Mesodermal cell (in vitro differentiated cells): ENCODE data around the gene NCKAP5.

Experiments used
- H3K27ac ChIP-seq: 2 replicates; pipeline ENCODE4 v1.7.0; 2013; ENCODE audit warnings: mild to moderate bottlenecking, low read depth, low read length, moderate library complexity; ENCODE audit not compliant: severe bottlenecking
- H3K36me3 ChIP-seq: 2 replicates; pipeline ENCODE4 v1.7.1; 2013; ENCODE audit warnings: mild to moderate bottlenecking, low read length, moderate library complexity; ENCODE audit not compliant: control insufficient read depth, insufficient read depth
- H3K4me1 ChIP-seq: one replicate; pipeline ENCODE4 v1.7.1; 2013; ENCODE audit warnings: mild to moderate bottlenecking, low read length; ENCODE audit not compliant: insufficient read depth, control insufficient read depth, poor library complexity, severe bottlenecking
- H3K4me3 ChIP-seq: 2 replicates; pipeline ENCODE4 v1.7.0; 2013; ENCODE audit warnings: low read length, control low read depth, mild to moderate bottlenecking; ENCODE audit not compliant: insufficient read depth, poor library complexity, severe bottlenecking; ENCODE audit errors: extremely low read depth
- H3K9me3 ChIP-seq: 2 replicates; pipeline ENCODE4 v1.7.1; 2013; ENCODE audit warnings: mild to moderate bottlenecking, low read length, moderate library complexity; ENCODE audit not compliant: control insufficient read depth
- WGBS, 2 experiments: methylation state at CpG; one replicate each; pipeline ENCODE4 v1.1.5; 2013; ENCODE audit warnings: missing lambda C conversion rate in 2 of 2; ENCODE audit not compliant: insufficient coverage in 2 of 2; 5-methylcytosine and 5-hydroxymethylcytosine counted together

Gene NCKAP5

DNA sequence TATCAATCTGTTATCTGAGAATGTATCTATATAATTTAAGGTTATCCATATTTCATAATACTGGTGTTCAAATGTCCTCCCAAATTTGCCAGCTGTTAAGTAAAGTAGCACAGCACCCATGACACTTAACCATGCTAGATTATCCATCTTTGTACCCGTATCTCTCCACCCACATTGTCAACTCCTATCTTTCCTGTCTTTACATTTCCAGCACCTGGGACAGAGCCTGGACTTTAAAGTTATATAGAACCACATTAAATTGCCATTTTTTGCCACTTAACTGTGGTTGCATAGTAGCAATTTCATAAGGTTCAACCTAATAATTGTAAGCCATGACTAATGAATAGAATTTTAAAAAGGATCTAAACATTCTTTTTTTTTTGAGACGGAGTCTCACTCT lies 226.7 kb downstream of the NCKAP5 start:
- no peak overlapping the region for H3K27ac ChIP-seq
- 89 to 100% methylated on average over 1 to 2 of the region's 2 CpGs for WGBS, 2 experiments
- H3K4me3 ChIP-seq, result no peak overlapping the region
- H3K4me1 ChIP-seq, result no peaks in the 10 kb centered on the region
- H3K36me3 ChIP-seq, result no peaks in the 10 kb centered on the region
- no peaks in the 10 kb centered on the region for H3K9me3 ChIP-seq

DNA sequence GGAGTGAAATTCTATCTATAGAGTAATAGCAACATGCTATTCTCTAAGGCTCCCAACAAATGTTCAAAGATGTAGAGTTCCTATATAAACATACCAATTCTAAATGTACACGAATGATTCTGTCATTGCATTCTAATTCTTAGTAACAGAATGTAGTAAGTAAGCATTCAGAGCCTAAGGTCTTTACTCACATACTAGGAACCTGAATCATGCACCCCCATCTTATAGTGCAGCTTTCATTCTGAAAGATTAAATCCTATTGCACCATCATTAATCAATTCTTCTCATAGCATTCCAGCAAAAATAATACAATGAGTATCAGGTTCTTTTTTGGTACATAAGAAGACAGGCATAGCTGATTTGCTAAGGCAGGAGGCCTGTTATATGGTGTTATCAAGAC lies 230.0 kb downstream of the NCKAP5 start:
- Histone ChIP-seq H3K4me3 (no peak overlapping the region), H3K36me3 (no peaks in the 10 kb centered on the region), H3K4me1 (peaks cover 1% of the 10 kb centered on the region), H3K27ac (no peak overlapping the region), H3K9me3 (no peaks in the 10 kb centered on the region)
- WGBS, 2 experiments, result no CpG with 5 or more reads among the region's 1 CpG

- Histone ChIP-seq H3K36me3 (no peaks in the 10 kb centered on the region), H3K4me3 (no peak overlapping the region)
- 20 to 60% methylated on average over 1 of the region's 3 CpGs for WGBS, 2 experiments
These were observed 233.3 kb downstream of the NCKAP5 start for GRCh38 chr2:133334923-133335322.

GRCh38 chr2:133333181-133333580 lies 235.1 kb downstream of the NCKAP5 start:
- peaks cover 4% of the 10 kb centered on the region for H3K4me1 ChIP-seq
- no peaks in the 10 kb centered on the region for H3K36me3 ChIP-seq
- H3K27ac ChIP-seq, result no peak overlapping the region
- no peaks in the 10 kb centered on the region for H3K9me3 ChIP-seq
- no peak overlapping the region for H3K4me3 ChIP-seq
- 42 to 82% methylated on average over 2 to 4 of the region's 6 CpGs for WGBS, 2 experiments

More at GRCh38 chr2:133334923-133335322, 233.3 kb downstream of the NCKAP5 start:
- H3K9me3 ChIP-seq, result no peaks in the 10 kb centered on the region
- H3K4me1 ChIP-seq, result peaks cover 4% of the 10 kb centered on the region
- no peak overlapping the region for H3K27ac ChIP-seq

- H3K4me3 ChIP-seq, result no peak overlapping the region
- H3K36me3 ChIP-seq, result no peaks in the 10 kb centered on the region
- no peaks in the 10 kb centered on the region for H3K9me3 ChIP-seq
- H3K27ac ChIP-seq, result no peak overlapping the region
- WGBS, 2 experiments, result 94 to 95% methylated on average over 6 of the region's 6 CpGs
- H3K4me1 ChIP-seq, result peaks cover 10% of the 10 kb centered on the region
These were observed 236.8 kb downstream of the NCKAP5 start for GRCh38 chr2:133331436-133331835.

DNA sequence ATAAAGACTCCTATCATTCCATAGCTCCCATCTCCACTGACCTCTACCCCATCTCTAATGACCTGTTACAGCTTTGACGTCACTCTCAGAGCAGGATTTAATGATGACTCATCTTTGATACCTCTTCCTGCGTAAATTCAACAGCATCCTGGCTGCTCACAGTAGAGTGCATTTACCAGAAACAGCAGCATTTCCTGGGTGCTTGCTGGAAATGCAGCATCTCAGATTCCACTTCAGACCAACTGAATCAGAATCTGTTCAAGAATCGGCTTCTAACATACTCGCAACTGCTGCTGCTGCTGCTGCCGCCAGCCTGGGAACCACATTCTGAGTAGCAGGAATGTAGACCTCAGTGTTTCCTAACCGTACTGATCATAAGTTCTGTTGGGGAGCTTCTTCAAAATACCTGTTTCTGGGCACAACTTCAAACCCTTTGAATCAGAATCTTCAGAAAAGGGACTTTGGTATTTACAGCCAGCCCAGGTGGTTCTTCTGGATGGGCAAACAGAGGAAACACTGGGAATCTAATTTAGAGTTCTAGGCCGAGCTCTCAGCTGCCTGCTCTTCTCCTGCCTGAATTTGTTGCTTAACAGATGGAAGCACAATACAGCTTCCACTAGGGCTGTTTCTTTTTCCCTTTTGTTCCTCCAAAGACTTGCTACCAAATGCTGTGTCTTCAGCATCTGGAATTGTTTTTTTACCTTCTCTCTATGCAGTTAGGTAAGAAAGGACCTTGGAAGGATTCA lies 241.4 kb downstream of the NCKAP5 start:
- Histone ChIP-seq H3K4me1 (peaks cover 7% of the 10 kb centered on the region), H3K27ac (no peak overlapping the region), H3K4me3 (no peak overlapping the region), H3K9me3 (no peaks in the 10 kb centered on the region), H3K36me3 (no peaks in the 10 kb centered on the region)
- WGBS, 2 experiments, result 79 to 84% methylated on average over 6 to 7 of the region's 7 CpGs

DNA sequence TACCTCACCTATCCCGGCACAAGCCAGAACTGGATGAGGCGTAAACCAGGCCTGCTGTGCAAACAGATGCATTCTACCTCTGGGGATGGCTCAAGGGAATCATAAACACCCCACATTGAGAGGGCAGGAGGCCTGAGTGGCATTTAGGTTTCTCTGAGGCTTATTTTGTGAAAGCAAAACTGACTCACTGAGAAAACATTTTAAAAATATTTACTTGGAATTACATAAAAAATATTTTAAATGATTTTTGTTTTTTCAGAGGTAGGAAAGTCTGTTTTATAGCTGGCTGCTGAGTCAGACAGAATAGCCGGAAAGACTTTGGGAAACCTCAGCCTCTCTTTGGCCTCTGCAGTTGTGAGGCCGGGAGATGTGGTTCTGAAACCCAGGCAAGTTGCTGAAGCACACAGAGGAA lies 244.1 kb downstream of the NCKAP5 start:
- Histone ChIP-seq H3K36me3 (no peaks in the 10 kb centered on the region), H3K27ac (no peak overlapping the region), H3K4me3 (no peak overlapping the region), H3K9me3 (no peaks in the 10 kb centered on the region), H3K4me1 (peaks cover 7% of the 10 kb centered on the region)
- WGBS, 2 experiments, result 85 to 86% methylated on average over 4 of the region's 4 CpGs

DNA sequence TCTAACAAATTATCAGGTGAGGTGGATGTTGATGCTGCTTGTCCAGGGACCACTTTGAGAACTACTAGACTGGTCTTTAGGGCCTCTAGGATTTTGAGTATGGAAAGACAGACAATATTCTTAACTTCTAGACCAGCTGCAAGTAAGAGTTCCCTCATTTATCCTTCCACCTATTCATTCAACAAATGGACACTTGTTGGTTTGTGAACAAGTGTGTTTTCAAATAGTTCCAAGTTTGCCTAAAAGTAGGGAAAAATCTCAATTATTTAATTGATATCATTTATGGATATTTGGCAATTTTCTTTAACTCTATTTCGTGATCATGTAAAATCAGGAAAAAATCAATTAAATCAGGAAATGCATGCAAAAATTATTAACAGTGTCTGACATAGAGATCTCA lies 245.4 kb downstream of the NCKAP5 start:
- Histone ChIP-seq H3K36me3 (no peaks in the 10 kb centered on the region), H3K4me1 (peaks cover 7% of the 10 kb centered on the region), H3K9me3 (no peaks in the 10 kb centered on the region)

DNA sequence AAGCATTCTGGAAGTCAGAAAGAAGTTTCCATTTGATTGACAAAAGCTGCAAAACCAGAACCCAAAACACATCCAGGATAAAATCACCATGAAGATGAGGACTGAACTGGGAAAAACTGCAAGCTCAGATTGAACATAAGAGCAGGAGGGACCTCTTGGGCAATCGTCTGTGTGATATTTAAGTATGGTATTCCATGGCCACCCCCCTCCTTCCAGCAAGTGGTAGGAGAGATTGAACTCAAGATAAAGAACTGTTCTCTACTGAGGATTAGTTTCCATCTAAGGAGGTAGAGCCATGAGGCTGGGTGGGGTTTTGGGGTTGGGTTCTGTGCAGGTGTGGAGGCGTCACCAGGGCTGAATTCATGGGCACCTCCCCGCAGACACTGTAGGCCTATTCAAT lies 251.1 kb downstream of the NCKAP5 start:
- no peak overlapping the region for H3K27ac ChIP-seq
- 96% methylated on average over 2 of the region's 3 CpGs; no CpG with 5 or more reads in 1 of the 2 experiments for WGBS, 2 experiments
- no peaks in the 10 kb centered on the region for H3K4me1 ChIP-seq
- no peak overlapping the region for H3K4me3 ChIP-seq
- no peaks in the 10 kb centered on the region for H3K9me3 ChIP-seq
- no peaks in the 10 kb centered on the region for H3K36me3 ChIP-seq

More for the DNA sequence above, 245.4 kb downstream of the NCKAP5 start:
- H3K27ac ChIP-seq, result no peak overlapping the region
- WGBS, 2 experiments, result no CpG with 5 or more reads among the region's 1 CpG
- no peak overlapping the region for H3K4me3 ChIP-seq

DNA sequence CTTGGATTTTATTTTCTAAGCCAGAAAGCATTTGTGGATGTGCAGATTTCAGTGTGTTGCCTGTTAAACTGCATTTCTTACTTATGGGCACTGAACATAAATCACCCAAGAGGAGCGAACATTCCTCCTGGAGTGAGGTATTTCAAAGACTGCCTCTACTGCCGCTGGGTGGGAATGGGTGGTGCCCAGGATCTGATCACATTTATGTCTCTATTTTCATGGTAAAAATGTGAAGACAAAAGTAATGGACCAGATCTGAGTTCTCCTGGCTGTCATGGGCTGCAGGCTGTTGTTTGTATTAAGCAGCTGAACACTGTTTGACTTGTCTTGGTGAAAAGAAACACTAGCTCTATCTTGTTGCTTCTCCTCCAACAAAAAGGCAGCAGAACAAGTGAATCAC lies 251.7 kb downstream of the NCKAP5 start:
- Histone ChIP-seq H3K9me3 (no peaks in the 10 kb centered on the region), H3K27ac (no peak overlapping the region), H3K36me3 (no peaks in the 10 kb centered on the region), H3K4me3 (no peak overlapping the region), H3K4me1 (no peaks in the 10 kb centered on the region)
- WGBS, 2 experiments, result 89% methylated on average over 1 of the region's 2 CpGs; no CpG with 5 or more reads in 1 of the 2 experiments

DNA sequence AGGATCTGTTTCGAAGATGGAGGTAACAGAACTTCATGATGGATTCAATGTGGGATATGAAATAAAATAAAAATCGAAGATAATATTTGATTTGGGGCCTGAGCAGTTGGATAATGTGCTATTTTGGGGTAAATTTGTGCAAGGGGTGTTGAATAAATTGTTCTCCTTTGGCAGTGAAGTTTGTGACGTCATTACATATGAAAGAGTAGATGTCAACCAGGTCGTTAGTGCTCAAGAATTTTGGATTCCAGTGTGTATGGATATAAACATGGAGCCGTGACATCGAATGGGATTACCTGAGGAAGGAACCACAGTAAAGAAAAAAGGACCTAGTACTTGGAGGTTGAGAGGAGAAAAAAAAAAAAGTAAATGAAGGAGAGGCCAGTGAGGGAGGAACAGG lies 253.0 kb downstream of the NCKAP5 start:
- Histone ChIP-seq H3K4me1 (no peaks in the 10 kb centered on the region), H3K36me3 (no peaks in the 10 kb centered on the region), H3K9me3 (no peaks in the 10 kb centered on the region), H3K27ac (no peak overlapping the region), H3K4me3 (no peak overlapping the region)
- 89% methylated on average over 6 of the region's 6 CpGs for WGBS, 2 experiments
